GM12878 (cell line): ENCODE measurements around the gene ASIC1. TPM values are rescaled to one million over a fixed set of nuclear protein-coding genes. Genes with fewer than 3 reads are reported as not detected.
A peak's percentile ranks its signal among the peaks of the same experiment; 100 is the strongest.

ENCODE experiments used
- ATAC-seq: fragments of 200-7000 bp; cut with Tn5 transposase; 3 replicates; pipeline ENCODE4 v1.9.1; 2020; ENCODE audit warnings: mild to moderate bottlenecking, moderate library complexity
- BruUV-seq: library from RNA; stranded (reverse); fragments of 400-500 nt; replicated peaks from 2 replicates; lab custom pipeline; 2021; lab: Mats Ljungman, UMichigan
- CTCF ChIA-PET: fragments of 300-600 bp; sonication (Branson Sonifier 250); formaldehyde crosslinking; extraction: SDS; loops from one replicate; lab custom pipeline; 2021; ENCODE audit warnings: inconsistent platforms; lab: Yijun Ruan, JAX
- POLR2A ChIA-PET: fragments of 350-600 bp; formaldehyde crosslinking; extraction: SDS; loops from one replicate; lab custom pipeline; 2021; ENCODE audit warnings: inconsistent platforms; lab: Charles Lee
- RAD21 ChIA-PET: fragments of 300-600 bp; sonication (Branson Sonifier 250); formaldehyde crosslinking; loops from one replicate; lab custom pipeline; 2023; ENCODE audit warnings: antibody characterized with exemption; ENCODE audit not compliant: unreplicated experiment; lab: Charles Lee
- SMC1A ChIA-PET: fragments of 300-600 bp; sonication (Branson Sonifier 250); formaldehyde crosslinking; loops from one replicate; lab custom pipeline; 2023; ENCODE audit not compliant: unreplicated experiment, uncharacterized antibody; lab: Charles Lee
- DNase-seq: peaks from one replicate; pipeline ENCODE4 v3.0.0-alpha.2; 2011; ENCODE audit warnings: low read depth, low spot score
- FAIRE-seq: peaks from 3 replicates; lab custom pipeline; 2011; peaks lifted over from hg19 to GRCh38; lab: Jason Lieb, UNC
- H2AFZ ChIP-seq: 2 replicates; pipeline ENCODE4 v1.6.0; 2011; ENCODE audit warnings: low read depth, low read length, control low read depth; ENCODE audit not compliant: control insufficient read depth
- H3K27ac ChIP-seq: 2 replicates; pipeline ENCODE4 v1.5.1; 2011; ENCODE audit warnings: control low read depth; ENCODE audit not compliant: control insufficient read depth, insufficient read depth
- H3K27me3 ChIP-seq, 2 experiments: replicated peaks in 1 of 2; 2 replicates each; pipeline versions ENCODE4 v1.6.0 to v1.6.1; 2011; ENCODE audit warnings: low read length in 1 of 2; ENCODE audit not compliant: control insufficient read depth in 2 of 2, insufficient read depth in 2 of 2
- H3K36me3 ChIP-seq, 2 experiments: 2 replicates each; pipeline ENCODE4 v1.5.1; 2011; ENCODE audit warnings: low read length in 1 of 2; ENCODE audit not compliant: control insufficient read depth in 2 of 2, insufficient read depth in 2 of 2
- H3K4me1 ChIP-seq: 2 replicates; pipeline ENCODE4 v1.6.1; 2011; ENCODE audit warnings: mild to moderate bottlenecking, low read length, moderate library complexity, mixed read lengths; ENCODE audit not compliant: control insufficient read depth, insufficient read depth
- H3K4me2 ChIP-seq: 2 replicates; pipeline ENCODE4 v1.6.0; 2011; ENCODE audit warnings: control low read depth; ENCODE audit not compliant: control insufficient read depth, insufficient read depth
- H3K4me3 ChIP-seq: fragments of 200-600 bp; sonication (generic); 2 replicates; pipeline ENCODE4 v1.5.1; 2016
- H3K79me2 ChIP-seq: 2 replicates; pipeline ENCODE4 v1.6.0; 2011; ENCODE audit warnings: low read length; ENCODE audit not compliant: control insufficient read depth, insufficient read depth
- H3K9ac ChIP-seq: 2 replicates; pipeline ENCODE4 v1.8.0; 2011; ENCODE audit warnings: low read length, control low read depth, mixed read lengths; ENCODE audit not compliant: control insufficient read depth, insufficient read depth
- H3K9me3 ChIP-seq: replicated peaks from 3 replicates; pipeline ENCODE4 v1.5.1; 2011; ENCODE audit warnings: mild to moderate bottlenecking, low read length; ENCODE audit not compliant: control insufficient read depth, insufficient read depth
- H4K20me1 ChIP-seq: 2 replicates; pipeline ENCODE4 v1.6.0; 2011; ENCODE audit not compliant: control insufficient read depth, insufficient read depth
- ATF3 ChIP-seq: IDR thresholded peaks from 2 replicates; pipeline ENCODE4 v1.6.1; 2011; ENCODE audit warnings: low read depth, mild to moderate bottlenecking, low read length, moderate library complexity, borderline replicate concordance; ENCODE audit errors: extremely low read depth
- BCL11A ChIP-seq: IDR thresholded peaks from 2 replicates; pipeline ENCODE4 v1.6.1; 2011; ENCODE audit warnings: low read depth, low read length
- CBFB ChIP-seq: IDR thresholded peaks from 2 replicates; pipeline ENCODE4 v1.6.1; 2016; ENCODE audit warnings: antibody characterized with exemption, low read depth
- CEBPB ChIP-seq, 2 experiments: fragments of 150-350 bp in 1 of 2; IDR thresholded peaks; 2 replicates each; pipeline ENCODE4 v1.6.1; 2012 to 2014; ENCODE audit warnings: low read depth in 2 of 2, low read length in 2 of 2, borderline replicate concordance in 1 of 2, inconsistent platforms in 1 of 2
- CHD4 ChIP-seq: fragments of 200-600 bp; sonication (generic); IDR thresholded peaks from 2 replicates; pipeline ENCODE4 v1.6.1; 2016; ENCODE audit warnings: mild to moderate bottlenecking
- EGR1 ChIP-seq, 2 experiments: IDR thresholded peaks; 1 replicate in 1 of 2; 2 replicates in 1 of 2; pipeline ENCODE4 v1.6.1; 2011 to 2012; ENCODE audit warnings: low read depth in 2 of 2, low read length in 2 of 2, borderline replicate concordance in 1 of 2, mild to moderate bottlenecking in 1 of 2, moderate library complexity in 1 of 2
- EZH2 ChIP-seq: IDR thresholded peaks from 2 replicates; pipeline ENCODE4 v1.6.1; 2012; ENCODE audit warnings: low read depth, mild to moderate bottlenecking, control low read depth, inconsistent platforms, low read length, borderline replicate concordance; ENCODE audit not compliant: control insufficient read depth
- FOXK2 ChIP-seq: fragments of 450-650 bp; IDR thresholded peaks from 2 replicates; pipeline ENCODE4 v1.6.1; 2017; ENCODE audit warnings: mild to moderate bottlenecking, moderate library complexity
- GABPA ChIP-seq: IDR thresholded peaks from 2 replicates; pipeline ENCODE4 v1.6.1; 2014; ENCODE audit warnings: antibody characterized with exemption, low read depth, mild to moderate bottlenecking, inconsistent platforms
- HDAC2 ChIP-seq: fragments of 200-600 bp; sonication (generic); IDR thresholded peaks from 2 replicates; pipeline ENCODE4 v1.6.1; 2017
- JUNB ChIP-seq: IDR thresholded peaks from 2 replicates; pipeline ENCODE4 v1.6.1; 2016; ENCODE audit warnings: antibody characterized with exemption, mild to moderate bottlenecking
- LARP7 ChIP-seq: fragments of 450-650 bp; IDR thresholded peaks from 2 replicates; pipeline ENCODE4 v1.6.1; 2017; ENCODE audit warnings: mild to moderate bottlenecking
- NBN ChIP-seq: fragments of 450-650 bp; IDR thresholded peaks from 2 replicates; pipeline ENCODE4 v1.6.1; 2016
- RAD21 ChIP-seq: IDR thresholded peaks from 2 replicates; pipeline ENCODE4 v1.6.1; 2011; ENCODE audit warnings: mild to moderate bottlenecking, low read depth, low read length, moderate library complexity; ENCODE audit not compliant: insufficient read depth
- SIX5 ChIP-seq: IDR thresholded peaks from 2 replicates; pipeline ENCODE4 v1.6.1; 2011; ENCODE audit warnings: mild to moderate bottlenecking, low read depth, low read length, moderate library complexity; ENCODE audit not compliant: severe bottlenecking
- ZBTB33 ChIP-seq: fragments of 450-650 bp; IDR thresholded peaks from 2 replicates; pipeline ENCODE4 v1.6.1; 2017; ENCODE audit warnings: mild to moderate bottlenecking
- ZBTB40 ChIP-seq: fragments of 450-650 bp; IDR thresholded peaks from 2 replicates; pipeline ENCODE4 v1.6.1; 2016; ENCODE audit warnings: mild to moderate bottlenecking, moderate library complexity, borderline replicate concordance
- ZNF384 ChIP-seq: IDR thresholded peaks from 2 replicates; pipeline ENCODE4 v1.6.1; 2012; ENCODE audit warnings: low read depth, mild to moderate bottlenecking, low read length, improper control_type of control experiment, borderline replicate concordance
- ZZZ3 ChIP-seq: IDR thresholded peaks from 2 replicates; pipeline ENCODE4 v1.6.1; 2011; ENCODE audit warnings: low read depth; ENCODE audit not compliant: control insufficient read depth, insufficient read length
- WGBS: methylation state at CpG from one replicate; pipeline ENCODE4 v1.1.6; 2016; ENCODE audit warnings: low lambda C conversion rate; ENCODE audit not compliant: insufficient replicate concordance, insufficient coverage; ENCODE audit errors: missing lambda C conversion rate; 5-methylcytosine and 5-hydroxymethylcytosine counted together
- in situ Hi-C: fragments of 300-500 bp; cut with MboI; formaldehyde crosslinking; loops from 9 replicates; pipeline ENCODE4 v1.14.3; 2018; ENCODE audit warnings: mixed read lengths
- intact Hi-C: fragments of 100-400 bp; cut with micrococcal nuclease; formaldehyde crosslinking; loops from one replicate; pipeline ENCODE4 v1.14.2; 2022; ENCODE audit not compliant: unreplicated experiment
- polyA plus RNA-seq, 11 experiments: library from polyadenylated mRNA; depleted of rRNA in 4 of 11; unstranded in 6 of 11; stranded (reverse) in 5 of 11; fragments of >200 nt; fragmentation: Nextera tagmentation in 4 of 11; fragmentation: Illumina TruSeq in 1 of 11; extraction: Ambion mirVana in 4 of 11; extraction: Trizol in 1 of 11; gene quantifications; 1 replicate in 1 of 11; 2 replicates in 10 of 11; pipeline versions ENCODE4 v1.2.1 to v1.2.3, GENCODE V29; 2011 to 2016; ENCODE audit warnings: inconsistent platforms in 2 of 11, missing spikeins in 2 of 11, low read depth in 1 of 11
- total RNA-seq, 4 experiments: library from RNA; depleted of rRNA in 3 of 4; stranded (reverse); fragments of >200 nt in 3 of 4; fragmentation: Illumina TruSeq in 1 of 4; extraction: Trizol in 1 of 4; gene quantifications; 2 replicates each; pipeline versions ENCODE4 v1.2.1 to v1.2.3, GENCODE V29; 2013 to 2021

Gene ASIC1
- total and polyA plus RNA-seq, 10 of the 15 experiments (the other 5 are each of a cell fraction or from before 2014, with no cell fraction given) = 0.02 to 0.28 (median 0.21) TPM; not detected in 4

- no peak for FAIRE-seq
- ChIA-PET POLR2A (interaction anchor here (0.6 to 3.7 kb wide), 4 partner anchors 12 to 432 kb away, joined by 3 to 15 read pairs (median 6); partner anchors contain the start of gene COX14), RAD21 (interaction anchor here (0.8 to 1.4 kb wide), 3 partner anchors 44 to 62 kb away, joined by 3 to 7 read pairs (median 3); no protein-coding TSS in a partner anchor), SMC1A (interaction anchor here (0.5 to 3.1 kb wide), 8 partner anchors 9 to 1610 kb away, joined by 3 to 16 read pairs (median 4); partner anchors contain the start of genes COX14 and SMARCD1), CTCF (interaction anchor here (0.7 to 11.1 kb wide), 7 partner anchors 10 to 185 kb away, joined by 3 to 89 read pairs (median 4); partner anchors contain the start of genes CERS5, COX14 and SMARCD1)
- H3K4me2 ChIP-seq = no peak overlapping the region
- H3K4me3 ChIP-seq = no peak overlapping the region
- H3K9me3 ChIP-seq = no peaks in the 10 kb centered on the region
- H2AFZ ChIP-seq = no peak overlapping the region
- peak; percentile 18; the same call in 1 of the 3 replicates for ATAC-seq
- H3K9ac ChIP-seq = no peak overlapping the region
- no peaks in the 10 kb centered on the region for H3K79me2 ChIP-seq
- intact Hi-C loops (loop anchor here (5.0 kb wide), 1 partner anchor 33 kb away; no protein-coding TSS in a partner anchor), in situ Hi-C loops (no loop called here)
- no peaks in the 10 kb centered on the region for H4K20me1 ChIP-seq
- peaks cover 11 to 30% of the 10 kb centered on the region in 2 experiments for H3K36me3 ChIP-seq
- no peak for DNase-seq
- H3K4me1 ChIP-seq = peaks cover 8% of the 10 kb centered on the region; the same call in 1 of the 2 replicates
- 74% methylated on average over 4 of the region's 4 CpGs for WGBS
- BruUV-seq = no TSS peak
- H3K27me3 ChIP-seq = no peaks in the 10 kb centered on the region
- no peak overlapping the region for H3K27ac ChIP-seq
- TF ChIP-seq ZBTB33 = no peak
- no peak for TF ChIP-seq BCL11A
- TF ChIP-seq CHD4 = no peak
- peak; percentile 42; the same call in 1 of the 2 replicates for TF ChIP-seq ZNF384
- no peak for TF ChIP-seq ATF3
- no peak for TF ChIP-seq SIX5
- no peak for TF ChIP-seq HDAC2
- no peak for TF ChIP-seq LARP7
- no peak for TF ChIP-seq NBN
- no peak for TF ChIP-seq EGR1 (IDR thresholded peaks at IDR 0.05; ENCODE audit: borderline replicate concordance in 1 of 2, low read depth in 2 of 2, low read length in 2 of 2)
- TF ChIP-seq GABPA = no peak
- TF ChIP-seq ZZZ3 = no peak
- TF ChIP-seq JUNB = 0 out of 2 replicates have a peak, but pooled peaks have one; percentile 32
- no peak for TF ChIP-seq CEBPB (IDR thresholded peaks at IDR 0.05; ENCODE audit: borderline replicate concordance in 1 of 2, low read depth in 2 of 2, low read length in 2 of 2)
- TF ChIP-seq ZBTB40 = no peak
- no peak for TF ChIP-seq EZH2
- TF ChIP-seq RAD21 = no peak
- TF ChIP-seq FOXK2 = no peak
- no peak for TF ChIP-seq CBFB
These were observed 71.9 kb downstream of the ASIC1 start for GRCh38 chr12:50129290-50129689.
